ENCODE measurements around the gene TCF7L1.
"Not testable (repeated sequence)": the region's sequence is repeated elsewhere in the genome, so short reads cannot be mapped to it uniquely, and the experiment has no call there.

TCF7L1 gene

DNA sequence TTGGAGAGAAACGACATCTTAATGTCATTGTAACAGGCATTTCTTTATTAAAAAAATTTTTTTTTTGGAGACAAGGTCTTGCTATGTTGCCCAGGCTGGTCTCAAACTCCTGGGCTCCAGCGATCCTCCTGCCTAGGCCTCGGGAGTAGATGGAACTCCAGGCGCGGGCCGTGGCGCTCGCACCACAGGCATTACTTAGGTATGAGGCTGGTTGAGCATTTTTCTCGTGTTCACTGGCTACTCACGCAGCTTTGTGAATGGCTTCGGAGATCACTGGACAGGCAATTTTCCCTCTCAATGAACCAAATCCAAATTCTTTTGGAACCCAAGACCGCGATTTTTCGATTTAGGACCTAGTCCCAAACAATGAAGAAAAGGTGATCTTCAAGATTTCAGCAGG is 795 bp upstream of the TCF7L1 start:
- DNase-seq = no peak

DNA sequence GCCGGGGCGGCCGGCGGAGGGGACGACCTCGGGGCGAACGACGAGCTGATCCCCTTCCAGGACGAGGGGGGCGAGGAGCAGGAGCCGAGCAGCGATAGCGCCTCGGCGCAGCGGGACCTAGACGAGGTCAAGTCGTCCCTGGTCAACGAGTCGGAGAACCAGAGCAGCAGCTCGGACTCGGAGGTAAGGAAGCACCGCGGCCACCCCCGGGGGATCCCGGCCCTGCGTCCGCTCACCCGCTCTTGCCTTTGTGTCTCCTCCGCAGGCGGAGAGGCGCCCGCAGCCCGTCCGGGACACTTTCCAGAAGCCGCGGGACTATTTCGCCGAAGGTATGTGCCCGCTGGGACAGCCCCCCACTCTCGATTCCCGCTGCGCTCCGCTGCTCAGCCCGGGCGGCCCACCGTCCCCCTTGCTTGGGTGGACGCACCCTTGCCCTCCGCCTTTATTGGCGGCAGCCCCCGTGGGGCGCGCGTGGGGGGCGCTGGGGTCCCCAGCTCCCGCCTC is 611 bp downstream of the TCF7L1 start:
- peak; percentile 25 for DNase-seq

DNA sequence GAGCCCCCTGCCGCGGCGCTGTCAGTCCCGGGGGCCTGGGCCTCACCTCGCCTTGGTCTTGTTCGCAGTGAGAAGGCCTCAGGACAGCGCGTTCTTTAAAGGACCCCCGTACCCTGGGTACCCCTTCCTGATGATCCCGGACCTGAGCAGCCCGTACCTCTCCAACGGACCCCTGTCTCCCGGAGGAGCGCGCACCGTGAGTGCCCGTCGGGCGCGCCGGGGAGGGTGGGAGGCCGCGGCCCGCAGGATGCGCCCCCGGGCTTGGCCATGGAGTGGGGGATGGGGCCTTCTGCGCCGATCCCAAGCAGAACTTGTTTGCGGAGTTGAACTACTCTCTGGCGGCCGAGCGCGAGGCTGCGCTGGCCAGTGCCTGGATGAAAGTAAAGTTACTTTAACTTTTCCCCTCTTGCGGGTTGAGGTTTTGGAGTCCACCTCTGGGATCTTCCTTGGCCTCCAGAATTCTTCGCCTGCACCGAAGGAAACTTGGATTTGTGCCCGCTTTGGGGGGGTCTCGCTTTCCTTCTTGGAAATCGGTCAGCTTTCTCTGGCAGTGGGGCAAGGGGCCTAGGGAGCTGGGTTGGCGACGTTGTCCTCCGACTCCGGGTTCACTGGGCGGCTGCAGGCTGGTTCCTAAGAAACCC is 1.2 kb downstream of the TCF7L1 start:
- DNase-seq = peak; percentile 5

DNA sequence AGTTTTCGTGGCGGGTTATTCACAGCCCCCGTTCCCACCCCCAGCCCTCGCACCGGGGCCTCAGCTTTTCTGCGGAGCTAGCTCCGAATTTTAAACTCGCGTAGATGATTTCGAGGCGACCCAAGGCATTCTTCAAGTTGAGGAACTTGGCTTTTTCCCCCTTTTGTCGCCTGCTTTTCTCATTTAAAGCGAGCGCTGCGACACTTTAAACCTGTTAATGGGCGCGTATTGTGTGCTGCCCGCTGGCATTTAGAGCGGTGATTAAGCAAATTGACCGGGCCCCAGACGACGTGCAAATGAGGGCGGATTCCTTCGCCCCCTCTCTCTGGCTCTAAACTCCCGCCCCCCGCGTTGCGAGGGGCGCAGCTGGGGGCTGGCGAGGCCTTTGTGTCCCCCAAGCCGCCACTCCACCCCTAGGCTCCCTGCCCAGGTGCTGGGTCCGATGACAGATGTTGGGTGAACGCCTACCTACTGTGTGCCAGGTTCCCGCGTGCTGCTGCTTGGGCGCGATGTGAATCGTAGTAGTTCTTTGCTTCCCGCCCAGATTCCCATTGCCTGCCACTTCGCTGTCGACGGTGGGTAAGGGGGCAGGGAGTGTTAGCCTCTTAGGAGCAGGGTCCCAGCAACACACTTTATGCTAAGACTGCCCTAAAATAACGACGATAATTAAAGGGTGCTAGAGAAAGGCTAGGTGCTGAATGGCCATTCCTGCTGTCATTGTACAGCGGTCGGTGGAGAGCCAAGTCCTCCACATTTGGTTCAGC is 1.9 kb downstream of the TCF7L1 start:
- peak; percentile 54 for DNase-seq

DNA sequence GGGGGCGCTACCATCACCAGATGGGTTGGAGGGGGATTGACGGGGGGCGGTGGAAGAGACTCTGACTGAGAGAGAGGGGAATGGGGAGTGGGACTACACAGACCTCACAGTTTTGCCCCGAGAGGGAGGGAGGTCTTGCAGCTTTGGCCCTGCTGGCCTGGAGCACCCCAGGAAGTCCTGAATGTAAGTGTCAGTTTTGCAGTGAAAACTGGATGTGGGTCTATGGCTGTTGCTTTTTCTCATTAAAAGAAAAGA is 2.4 kb downstream of the TCF7L1 start:
- no peak for DNase-seq

- no peak for DNase-seq
Measured at GRCh38 chr2:85137156-85137555, 4.0 kb downstream of the TCF7L1 start.

GRCh38 chr2:85143463-85144082 is 10.4 kb downstream of the TCF7L1 start:
- no peak for DNase-seq

- DNase-seq = no peak
Measured at GRCh38 chr2:85145116-85145820, 12.1 kb downstream of the TCF7L1 start.

DNA sequence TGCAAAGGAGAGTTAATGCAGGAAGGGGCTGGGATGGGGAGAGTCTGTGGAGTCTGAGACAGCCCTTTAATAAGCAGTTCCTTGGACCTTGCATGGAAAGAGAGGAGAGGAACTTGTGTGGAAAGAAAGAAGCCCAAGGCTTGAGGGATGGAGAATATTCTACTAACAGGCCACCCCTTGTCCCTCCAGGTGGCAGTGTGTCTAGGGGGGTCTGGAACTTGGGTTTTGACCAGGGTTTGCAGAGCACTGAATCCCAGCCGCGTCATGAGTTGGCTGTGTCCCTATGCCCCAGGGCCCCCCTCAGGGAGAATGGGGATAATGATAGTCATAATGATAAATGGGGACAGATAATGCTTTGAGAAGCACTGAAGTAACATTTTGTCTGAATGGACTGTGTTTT is 15.0 kb downstream of the TCF7L1 start:
- no peak for DNase-seq

- no peak for DNase-seq
Measured at GRCh38 chr2:85151026-85151425, 17.8 kb downstream of the TCF7L1 start.

DNA sequence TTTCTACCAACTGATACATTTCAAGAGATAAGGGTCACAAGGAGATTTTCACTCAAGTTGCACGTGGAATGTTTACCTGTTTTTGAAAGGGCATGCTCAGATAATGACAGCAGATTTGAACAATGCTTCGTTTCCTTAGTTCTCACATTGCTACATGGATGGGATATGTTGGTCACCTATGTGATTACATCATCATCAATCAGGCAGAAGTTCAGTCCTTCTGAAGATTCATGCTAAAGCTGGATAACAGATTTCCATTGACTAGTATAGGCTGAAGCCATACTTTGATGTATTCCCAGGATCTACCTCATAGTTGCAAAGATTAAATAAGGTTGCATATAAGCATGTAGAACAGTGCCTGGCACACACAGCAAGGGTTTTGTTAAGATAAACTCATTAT is 19.7 kb downstream of the TCF7L1 start:
- no peak for DNase-seq

DNA sequence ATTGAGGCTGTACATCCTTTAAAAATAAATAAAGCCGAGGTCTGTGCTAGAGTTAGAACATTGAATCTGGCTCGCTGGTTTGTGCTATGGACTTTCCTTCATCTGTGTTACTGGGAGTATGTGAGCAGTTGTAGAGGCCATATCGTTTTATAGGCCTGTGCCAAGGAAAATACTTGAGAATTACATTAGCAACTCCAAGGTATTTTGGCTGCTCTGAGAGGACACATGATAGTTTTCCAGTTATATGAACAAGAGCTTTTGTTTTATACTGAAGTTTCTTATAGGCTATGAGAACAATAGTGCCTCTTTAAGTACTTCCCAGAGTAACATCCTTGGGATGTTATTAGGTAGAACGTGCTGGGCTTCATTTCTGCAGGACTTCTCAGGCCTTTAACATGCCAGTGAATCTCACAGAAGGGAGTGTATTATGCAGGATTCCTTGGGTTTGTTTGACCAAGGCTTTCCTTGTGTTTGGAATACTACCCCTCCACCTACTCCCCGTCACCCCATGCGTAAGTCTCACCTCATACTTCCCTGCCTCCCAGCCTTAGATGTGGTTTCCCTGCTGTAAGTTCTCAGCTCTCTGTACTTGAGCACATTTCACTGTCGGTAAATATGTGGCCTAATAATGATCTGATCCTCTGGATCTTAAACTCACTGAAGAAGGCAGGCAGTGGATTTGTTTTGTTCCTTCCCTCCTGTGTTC is 21.0 kb downstream of the TCF7L1 start:
- no peak for DNase-seq

GRCh38 chr2:85155082-85155481 is 21.9 kb downstream of the TCF7L1 start:
- not testable (repeated sequence) for DNase-seq

GRCh38 chr2:85156153-85156552 is 23.0 kb downstream of the TCF7L1 start:
- DNase-seq = no peak

DNA sequence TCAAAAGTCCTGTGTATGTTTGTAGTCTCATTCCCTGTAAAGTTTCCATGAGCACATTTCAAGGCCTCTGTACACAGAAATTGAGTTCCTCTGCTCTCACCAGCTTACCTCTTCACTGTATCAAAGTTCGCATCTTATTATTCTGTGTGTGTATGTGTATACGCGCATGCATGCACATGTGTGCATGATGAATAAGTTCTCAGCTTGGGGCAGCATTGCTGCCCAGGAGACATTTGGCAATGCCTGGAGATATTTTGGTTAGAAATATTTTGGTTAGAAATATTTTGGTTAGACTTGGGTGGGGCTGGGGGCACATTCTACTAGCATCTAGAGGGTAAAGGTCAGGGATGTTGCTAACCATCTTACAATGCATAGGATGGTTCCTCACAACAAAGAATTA is 23.4 kb downstream of the TCF7L1 start:
- DNase-seq = no peak

- no peak for DNase-seq
Measured at GRCh38 chr2:85157345-85157744, 24.2 kb downstream of the TCF7L1 start.

- no peak for DNase-seq
Measured at GRCh38 chr2:85158559-85159273, 25.5 kb downstream of the TCF7L1 start.

DNA sequence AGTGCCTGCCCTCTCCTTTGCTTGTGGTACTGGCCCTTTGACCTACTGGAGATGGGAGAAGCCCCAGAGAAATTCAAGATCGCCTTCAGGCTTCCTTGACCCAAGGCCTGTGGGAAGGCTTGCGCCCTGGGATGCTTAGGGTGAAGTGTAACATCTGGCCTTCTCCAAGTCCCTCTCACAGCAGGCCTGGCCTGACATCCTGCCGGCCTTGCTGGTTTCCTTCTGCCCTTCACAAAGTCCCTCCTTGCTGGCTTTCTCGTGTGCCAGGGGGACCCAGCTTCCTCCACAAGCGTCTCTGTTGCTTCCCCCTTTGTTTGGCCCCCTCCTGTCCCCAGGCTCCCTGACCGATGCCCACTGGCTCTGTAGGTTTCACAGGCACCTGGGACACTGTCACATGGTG is 26.4 kb downstream of the TCF7L1 start:
- DNase-seq = no peak

- no peak for DNase-seq
Measured at GRCh38 chr2:85160966-85161960, 28.1 kb downstream of the TCF7L1 start.

DNA sequence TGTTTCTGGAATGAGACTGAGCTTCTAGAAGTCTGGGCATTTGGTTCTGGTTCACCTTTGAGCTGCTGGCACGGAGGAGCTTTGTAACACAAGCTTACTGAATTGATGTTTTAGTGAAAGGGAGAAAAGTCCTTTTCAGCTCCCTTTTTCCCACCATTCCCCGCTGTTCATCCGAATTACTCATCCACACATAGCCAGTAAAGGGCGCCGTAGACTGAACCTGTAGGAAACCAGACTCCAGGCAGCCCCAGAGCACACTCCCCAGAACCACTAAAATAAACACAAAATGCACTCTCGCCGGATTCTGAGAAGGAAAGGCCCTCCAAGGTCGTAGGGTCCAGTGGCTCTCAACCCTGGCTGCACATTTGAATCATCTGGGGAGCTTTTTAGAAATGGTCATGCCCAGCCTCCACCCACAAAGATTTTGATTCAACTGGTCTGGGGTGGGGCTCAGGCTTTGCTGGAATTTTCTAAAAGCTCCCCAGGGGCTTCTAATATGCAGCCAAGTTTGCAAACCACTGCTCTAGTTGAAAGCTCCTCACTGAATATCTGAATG is 29.6 kb downstream of the TCF7L1 start:
- DNase-seq = no peak

DNA sequence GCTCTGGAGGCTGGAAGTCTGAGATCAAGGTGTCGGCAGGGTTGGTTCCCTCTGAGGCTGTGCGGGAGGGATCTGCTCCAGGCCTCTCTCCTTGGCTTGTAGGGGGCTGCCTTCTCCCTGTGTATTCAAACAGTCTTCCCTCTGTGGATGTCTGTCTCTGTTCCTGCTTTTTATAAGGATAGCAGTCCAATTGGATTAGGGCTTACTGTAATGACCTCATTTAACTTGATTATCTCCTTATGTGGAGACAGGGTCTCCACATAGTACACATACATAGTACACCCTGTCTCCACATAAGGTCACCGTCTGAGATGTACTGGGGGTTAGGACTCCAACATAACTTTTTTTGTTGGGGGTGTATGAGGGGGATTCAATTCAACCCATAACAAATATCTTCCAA is 30.5 kb downstream of the TCF7L1 start:
- DNase-seq = no peak

Data from NCI-H69 (cell line).